Loucy (cell line): ENCODE data around the gene SMOC1.

ENCODE experiments used
- H2AFZ ChIP-seq: fragments of 200-600 bp; sonication (generic); 2 replicates; pipeline ENCODE4 v1.6.0; 2016; ENCODE audit warnings: antibody characterized with exemption, mild to moderate bottlenecking, low read length, moderate library complexity
- H3F3A ChIP-seq: fragments of 200-600 bp; 2 replicates; pipeline ENCODE4 v1.6.0; 2016; ENCODE audit warnings: antibody characterized with exemption, low read depth, mild to moderate bottlenecking
- H3K27me3 ChIP-seq: fragments of 200-600 bp; sonication (generic); 2 replicates; pipeline ENCODE4 v1.6.1; 2014; ENCODE audit warnings: low read length, mild to moderate bottlenecking; ENCODE audit not compliant: insufficient read depth, poor library complexity, severe bottlenecking
- H3K36me3 ChIP-seq: fragments of 200-600 bp; sonication (generic); 2 replicates; pipeline ENCODE4 v1.6.1; 2016; ENCODE audit warnings: low read length; ENCODE audit not compliant: insufficient read depth
- H3K4me1 ChIP-seq: fragments of 200-600 bp; sonication (generic); 2 replicates; pipeline ENCODE4 v1.5.1; 2014; ENCODE audit warnings: low read length, mild to moderate bottlenecking; ENCODE audit not compliant: insufficient read depth, poor library complexity, severe bottlenecking
- H3K4me2 ChIP-seq: fragments of 200-600 bp; sonication (generic); 2 replicates; pipeline ENCODE4 v1.6.0; 2014; ENCODE audit warnings: antibody characterized with exemption, low read length, low read depth, mild to moderate bottlenecking; ENCODE audit not compliant: poor library complexity, severe bottlenecking
- H3K4me3 ChIP-seq: fragments of 200-600 bp; sonication (generic); 2 replicates; pipeline ENCODE4 v1.5.1; 2014; ENCODE audit warnings: low read length, mild to moderate bottlenecking, mixed read lengths; ENCODE audit not compliant: poor library complexity, severe bottlenecking
- H3K79me2 ChIP-seq: fragments of 200-600 bp; sonication (generic); 2 replicates; pipeline ENCODE4 v1.6.1; 2014; ENCODE audit warnings: low read length; ENCODE audit not compliant: insufficient read depth
- H3K9ac ChIP-seq: fragments of 200-600 bp; sonication (generic); 2 replicates; pipeline ENCODE4 v1.6.0; 2014; ENCODE audit warnings: mild to moderate bottlenecking, low read depth, low read length, moderate library complexity; ENCODE audit not compliant: poor library complexity, severe bottlenecking
- H3K9me2 ChIP-seq: fragments of 200-600 bp; sonication (generic); replicated peaks from 2 replicates; pipeline ENCODE4 v1.6.1; 2016; ENCODE audit warnings: low read depth, low read length, mixed read lengths
- H3K9me3 ChIP-seq: fragments of 200-600 bp; sonication (generic); 2 replicates; pipeline ENCODE4 v1.6.1; 2014; ENCODE audit warnings: mild to moderate bottlenecking, antibody characterized with exemption, low read length, low read depth; ENCODE audit not compliant: insufficient read depth
- H4K20me1 ChIP-seq: fragments of 200-600 bp; sonication (generic); 2 replicates; pipeline ENCODE4 v1.6.0; 2014; ENCODE audit warnings: antibody characterized with exemption, low read length, mild to moderate bottlenecking; ENCODE audit not compliant: insufficient read depth, poor library complexity, severe bottlenecking
- EZH2phosphoT487 ChIP-seq: fragments of 200-600 bp; IDR thresholded peaks from 2 replicates; pipeline ENCODE4 v1.6.1; 2018; ENCODE audit warnings: antibody characterized with exemption, mild to moderate bottlenecking, moderate library complexity, borderline replicate concordance
- TF ChIP-seq, protein P1 (sequence below): fragments of 200-600 bp; sonication (generic); conservative IDR thresholded peaks from 2 replicates; pipeline ENCODE4 v1.5.1; 2014; ENCODE audit warnings: mild to moderate bottlenecking, antibody characterized with exemption, low read length

Gene SMOC1

DNA sequence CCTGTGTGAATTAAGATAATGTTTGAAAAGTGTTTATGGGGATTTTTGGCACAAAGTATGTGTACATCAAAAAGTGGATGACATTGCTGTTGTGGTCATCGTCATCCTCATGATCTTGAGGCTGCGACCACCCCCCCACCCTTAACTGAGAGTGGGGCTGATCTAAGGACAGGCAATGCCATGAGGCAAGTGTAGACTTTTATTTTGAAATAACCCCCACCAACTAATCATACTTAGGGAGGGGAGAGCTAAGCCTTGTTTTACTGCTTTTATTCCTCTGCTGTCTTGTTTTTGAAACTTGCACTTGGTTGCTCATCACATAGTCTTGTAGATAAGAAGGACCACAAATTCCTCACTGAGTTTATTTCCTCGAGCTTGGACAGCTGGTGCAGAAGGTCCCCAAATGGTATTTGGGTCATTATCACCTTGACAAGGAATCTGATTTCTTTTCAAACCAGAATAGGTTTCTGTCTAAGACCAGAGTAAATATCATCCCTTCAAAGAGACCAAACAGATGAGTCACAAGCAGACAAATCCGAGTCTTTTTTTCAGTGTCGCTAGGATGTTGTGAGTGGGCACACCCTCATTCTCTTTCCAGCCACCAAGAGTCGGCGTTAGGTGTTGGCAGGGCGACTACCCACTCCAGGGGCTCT, 23.9 kb upstream of the SMOC1 start:
- Histone ChIP-seq H3K79me2 (no peaks in the 10 kb centered on the region), H3K27me3 (no peaks in the 10 kb centered on the region), H4K20me1 (no peaks in the 10 kb centered on the region), H3K4me3 (no peak overlapping the region), H3K9me2 (no peaks in the 10 kb centered on the region), H3K36me3 (no peaks in the 10 kb centered on the region), H3K4me1 (no peaks in the 10 kb centered on the region), H3K9me3 (no peaks in the 10 kb centered on the region), H3K9ac (no peak overlapping the region), H3K4me2 (no peak overlapping the region), H2AFZ (no peak overlapping the region), H3F3A (no peaks in the 10 kb centered on the region)
- TF ChIP-seq EZH2phosphoT487: no peak
- TF ChIP-seq, protein P1, sequence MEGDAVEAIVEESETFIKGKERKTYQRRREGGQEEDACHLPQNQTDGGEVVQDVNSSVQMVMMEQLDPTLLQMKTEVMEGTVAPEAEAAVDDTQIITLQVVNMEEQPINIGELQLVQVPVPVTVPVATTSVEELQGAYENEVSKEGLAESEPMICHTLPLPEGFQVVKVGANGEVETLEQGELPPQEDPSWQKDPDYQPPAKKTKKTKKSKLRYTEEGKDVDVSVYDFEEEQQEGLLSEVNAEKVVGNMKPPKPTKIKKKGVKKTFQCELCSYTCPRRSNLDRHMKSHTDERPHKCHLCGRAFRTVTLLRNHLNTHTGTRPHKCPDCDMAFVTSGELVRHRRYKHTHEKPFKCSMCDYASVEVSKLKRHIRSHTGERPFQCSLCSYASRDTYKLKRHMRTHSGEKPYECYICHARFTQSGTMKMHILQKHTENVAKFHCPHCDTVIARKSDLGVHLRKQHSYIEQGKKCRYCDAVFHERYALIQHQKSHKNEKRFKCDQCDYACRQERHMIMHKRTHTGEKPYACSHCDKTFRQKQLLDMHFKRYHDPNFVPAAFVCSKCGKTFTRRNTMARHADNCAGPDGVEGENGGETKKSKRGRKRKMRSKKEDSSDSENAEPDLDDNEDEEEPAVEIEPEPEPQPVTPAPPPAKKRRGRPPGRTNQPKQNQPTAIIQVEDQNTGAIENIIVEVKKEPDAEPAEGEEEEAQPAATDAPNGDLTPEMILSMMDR: no peak

DNA sequence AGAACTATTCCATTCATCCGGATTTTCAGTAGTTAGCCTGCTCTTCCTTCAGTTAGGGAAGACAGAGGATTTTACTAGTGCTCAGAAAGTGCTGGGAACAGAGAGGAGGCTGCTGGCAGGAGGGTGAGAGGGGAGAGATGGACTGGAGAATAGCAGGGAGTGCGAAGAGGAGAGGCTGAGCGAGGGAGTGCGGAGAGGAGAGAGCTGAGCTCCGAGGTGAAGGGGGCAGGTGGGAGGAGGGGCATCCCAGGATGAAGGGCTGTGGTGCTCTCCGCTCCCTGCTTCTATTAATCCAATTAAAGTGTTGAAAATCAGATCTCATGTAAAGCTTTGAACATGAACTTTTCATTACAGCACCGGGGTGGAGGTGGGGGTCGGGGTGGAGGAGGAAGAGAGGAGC, 20.4 kb upstream of the SMOC1 start:
- no peak overlapping the region for H3K4me2 ChIP-seq
- H4K20me1 ChIP-seq: no peaks in the 10 kb centered on the region
- no peaks in the 10 kb centered on the region for H3K36me3 ChIP-seq
- no peak overlapping the region for H3K9ac ChIP-seq
- no peaks in the 10 kb centered on the region for H3F3A ChIP-seq
- TF ChIP-seq EZH2phosphoT487: no peak
- TF ChIP-seq, protein P1: no peak
- H3K4me3 ChIP-seq: no peak overlapping the region
- H3K9me3 ChIP-seq: no peaks in the 10 kb centered on the region
- no peaks in the 10 kb centered on the region for H3K27me3 ChIP-seq
- H2AFZ ChIP-seq: no peak overlapping the region
- H3K9me2 ChIP-seq: no peaks in the 10 kb centered on the region
- H3K79me2 ChIP-seq: no peaks in the 10 kb centered on the region
- no peaks in the 10 kb centered on the region for H3K4me1 ChIP-seq

DNA sequence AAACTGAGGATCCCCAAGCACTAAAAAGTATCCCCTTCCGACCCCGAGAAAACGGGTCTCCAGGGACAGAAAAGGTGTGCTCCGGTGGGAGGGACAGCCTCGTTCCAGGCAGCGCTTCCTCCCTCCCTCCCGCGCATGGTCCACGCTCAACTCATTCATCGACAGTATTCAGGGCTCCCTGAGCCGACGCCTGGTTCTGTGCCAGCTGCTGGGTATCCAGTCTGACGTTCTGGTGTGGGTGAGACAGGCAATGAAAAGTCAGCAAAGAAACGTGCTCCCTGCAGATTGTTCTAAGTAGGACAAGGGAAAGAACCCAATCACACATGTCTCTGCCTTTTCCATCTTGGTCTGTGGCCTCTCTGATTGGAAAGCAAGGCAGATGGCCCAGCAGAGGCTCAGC, 19.6 kb upstream of the SMOC1 start:
- Histone ChIP-seq H2AFZ (no peak overlapping the region), H3K27me3 (no peaks in the 10 kb centered on the region), H3K79me2 (no peaks in the 10 kb centered on the region), H4K20me1 (no peaks in the 10 kb centered on the region), H3K4me2 (no peak overlapping the region), H3K4me3 (no peak overlapping the region), H3K4me1 (no peaks in the 10 kb centered on the region), H3K9ac (no peak overlapping the region), H3F3A (no peaks in the 10 kb centered on the region), H3K9me3 (no peaks in the 10 kb centered on the region), H3K36me3 (no peaks in the 10 kb centered on the region), H3K9me2 (no peaks in the 10 kb centered on the region)
- no peak for TF ChIP-seq EZH2phosphoT487
- TF ChIP-seq, protein P1: no peak
